HG02798 (cell line): ENCODE data around the gene KBTBD2.
A peak's percentile ranks its signal among the peaks of the same experiment; 100 is the strongest.
"Not testable (repeated sequence)": the region's sequence is repeated elsewhere in the genome, so short reads cannot be mapped to it uniquely, and the experiment has no call there.

Experiments used
- ATAC-seq: cut with Tn5 transposase; IDR thresholded peaks from one replicate; pipeline ENCODE4 v1.9.1; 2021; ENCODE audit warnings: mild to moderate bottlenecking; ENCODE audit not compliant: unreplicated experiment, poor library complexity

KBTBD2 gene

DNA sequence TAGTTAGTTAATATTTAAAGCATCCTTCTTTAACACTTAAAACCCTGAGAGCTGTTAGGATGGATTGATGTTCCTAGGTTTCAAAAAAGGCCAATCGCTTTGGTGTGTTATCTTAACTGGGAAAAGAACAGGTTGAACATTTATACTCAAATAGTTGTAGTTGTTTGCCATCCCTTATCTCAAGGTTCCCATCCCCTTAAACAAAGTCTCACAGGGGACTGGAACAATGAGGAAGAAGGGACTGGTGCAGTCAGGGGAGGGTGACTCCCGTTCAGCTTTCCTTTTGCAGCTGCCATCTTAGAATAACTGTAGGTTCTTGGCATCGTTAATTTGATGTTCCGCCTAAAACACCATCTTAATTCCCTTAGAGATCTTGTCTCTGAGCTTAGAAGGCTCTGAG lies 2.6 kb upstream of the KBTBD2 start:
- ATAC-seq = no peak

DNA sequence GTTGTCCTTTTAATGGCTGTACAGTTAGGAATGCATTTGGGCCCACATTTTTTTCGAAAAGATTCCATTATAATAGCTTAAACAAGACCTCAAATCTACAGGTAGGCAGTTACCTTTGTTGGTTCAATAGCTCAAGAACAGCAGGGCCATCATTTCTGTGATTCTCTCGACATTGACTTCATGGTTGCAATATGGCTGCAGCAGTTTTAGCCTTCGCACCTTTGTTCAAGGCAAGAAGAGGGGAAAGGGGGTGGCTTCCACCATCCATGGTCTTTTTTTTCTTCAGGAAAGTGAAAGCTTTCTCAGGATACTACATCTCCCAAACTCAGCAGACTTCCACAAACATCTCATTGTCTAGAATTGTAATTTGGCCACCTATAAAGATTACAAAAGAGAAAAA lies 2.2 kb upstream of the KBTBD2 start:
- no peak for ATAC-seq

DNA sequence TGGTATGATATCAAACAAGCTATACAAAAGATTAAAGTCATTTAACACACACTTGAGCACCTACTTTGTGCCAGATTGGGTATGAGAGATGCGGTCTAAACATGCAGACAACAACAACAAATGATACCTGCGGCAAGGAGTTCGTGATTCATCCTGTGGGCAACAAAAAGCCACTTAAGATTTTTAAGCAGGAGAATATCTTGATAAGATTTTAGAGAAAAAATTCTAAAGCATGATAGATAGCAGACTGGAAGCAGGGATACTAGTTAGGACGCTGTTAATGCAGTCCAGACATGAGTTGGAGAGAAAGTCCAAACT lies 1.6 kb upstream of the KBTBD2 start:
- no peak for ATAC-seq

- peak; percentile 2 for ATAC-seq
Observed at GRCh38 chr7:32892521-32893206, 1.1 kb upstream of the KBTBD2 start.

DNA sequence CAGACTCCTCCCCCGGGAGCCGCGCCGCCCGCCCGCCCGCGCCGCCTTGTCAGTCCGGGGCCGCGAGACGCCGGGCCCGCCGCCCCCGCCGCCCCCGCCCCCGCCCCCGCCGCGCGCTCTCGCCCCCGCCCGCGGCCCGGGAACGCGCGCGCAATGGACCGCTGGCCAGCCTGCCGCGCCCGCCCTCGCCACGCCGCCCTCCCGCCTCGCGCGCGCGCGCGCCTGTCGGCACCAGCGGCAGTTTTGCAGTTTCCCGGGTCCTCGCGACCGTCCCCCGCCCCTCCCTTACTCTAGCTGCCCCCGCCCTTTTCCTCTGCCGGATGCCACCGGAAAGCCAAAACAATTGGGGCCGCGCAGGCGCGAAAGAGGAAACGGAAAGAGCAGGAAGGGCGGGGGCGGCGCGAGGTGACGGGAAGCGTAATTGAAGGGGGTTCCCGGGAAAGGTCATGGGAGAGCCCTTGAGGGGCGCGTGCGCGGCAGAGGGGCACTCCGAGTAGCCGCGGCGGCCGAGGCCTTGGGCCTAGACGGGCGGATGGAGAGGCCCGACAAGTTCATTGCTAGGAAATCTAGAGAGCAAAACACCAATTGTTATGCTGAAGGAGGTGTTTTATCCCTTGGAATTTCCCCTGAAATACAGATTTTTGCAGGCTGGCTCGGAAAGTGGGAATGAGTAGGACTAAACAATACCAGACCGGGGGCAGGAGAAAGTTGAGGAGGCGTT lies 400 bp upstream of the KBTBD2 start:
- peak; percentile 61 for ATAC-seq

DNA sequence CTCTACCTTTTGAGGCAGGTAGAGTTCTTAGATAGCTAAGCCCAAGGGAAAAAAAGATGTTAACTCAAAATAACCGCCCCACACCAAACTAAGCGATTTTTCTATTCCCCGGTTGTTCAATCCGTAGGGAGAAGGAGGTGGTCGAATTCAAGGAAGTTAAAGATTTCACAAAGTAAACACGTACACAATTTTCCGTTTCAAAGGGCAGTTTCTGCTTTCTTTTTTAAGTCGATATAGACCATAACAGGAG lies 842 bp downstream of the KBTBD2 start:
- ATAC-seq = no peak

- peak; percentile 25 for ATAC-seq
Observed at GRCh38 chr7:32890010-32890792, 1.4 kb downstream of the KBTBD2 start.

DNA sequence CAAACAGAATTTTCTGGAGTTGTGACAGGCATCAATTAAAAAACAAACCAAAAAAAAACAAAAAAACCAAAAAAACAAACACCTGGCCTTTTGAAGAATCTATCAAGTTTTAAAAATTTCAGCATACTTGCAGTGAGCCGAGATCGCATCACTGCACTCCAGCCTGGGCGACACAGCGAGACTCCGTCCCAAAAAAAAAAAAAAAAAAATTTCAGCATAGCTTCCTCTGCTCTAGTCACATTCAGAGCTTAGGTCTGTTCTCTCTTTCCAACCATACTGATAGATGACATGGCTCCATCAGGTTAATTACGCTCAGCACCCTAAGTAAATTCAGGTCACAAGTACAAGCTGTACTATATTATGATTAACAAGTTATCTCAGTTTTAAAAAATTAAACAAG lies 3.1 kb downstream of the KBTBD2 start:
- ATAC-seq = no peak

- ATAC-seq = no peak
Observed at GRCh38 chr7:32887395-32887794, 4.2 kb downstream of the KBTBD2 start.

GRCh38 chr7:32881074-32881982 lies 10.2 kb downstream of the KBTBD2 start:
- ATAC-seq = no peak

DNA sequence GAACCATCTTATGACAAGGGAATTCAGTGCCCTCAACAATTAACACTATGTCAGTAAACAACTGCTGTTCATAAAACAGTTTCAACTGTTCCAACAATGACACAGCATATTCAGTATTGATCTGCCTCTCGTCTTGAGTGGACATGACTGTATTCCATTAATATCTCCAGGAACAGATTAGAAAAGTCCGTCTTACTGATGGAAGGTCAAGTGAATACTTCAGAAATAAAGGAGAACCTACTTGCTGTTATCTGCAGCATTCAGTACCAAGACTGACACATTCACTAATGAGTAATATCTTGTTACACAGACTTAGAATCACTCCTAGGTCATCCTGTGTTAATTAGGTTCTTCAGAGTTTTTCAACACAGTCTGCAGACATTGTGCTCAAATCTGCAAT lies 12.1 kb downstream of the KBTBD2 start:
- no peak for ATAC-seq

DNA sequence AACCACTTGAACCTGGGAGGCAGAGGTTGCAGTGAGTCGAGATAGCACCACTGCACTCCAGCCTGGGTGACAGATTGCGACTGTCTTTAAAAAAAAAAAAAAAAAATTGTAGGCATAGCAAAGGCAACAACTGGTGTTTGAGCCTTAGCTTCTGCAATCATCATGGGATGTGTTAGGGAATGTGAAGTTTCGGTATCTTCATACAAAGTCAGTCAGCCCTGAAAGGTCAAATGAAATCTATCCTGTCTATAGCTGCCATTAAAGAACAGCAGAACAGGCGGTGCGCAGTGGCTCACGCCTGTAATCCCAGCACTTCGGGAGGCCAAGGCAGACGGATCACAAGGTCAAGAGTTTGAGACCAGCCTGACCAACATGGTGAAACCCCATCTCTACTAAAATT lies 13.5 kb downstream of the KBTBD2 start:
- ATAC-seq = not testable (repeated sequence)

DNA sequence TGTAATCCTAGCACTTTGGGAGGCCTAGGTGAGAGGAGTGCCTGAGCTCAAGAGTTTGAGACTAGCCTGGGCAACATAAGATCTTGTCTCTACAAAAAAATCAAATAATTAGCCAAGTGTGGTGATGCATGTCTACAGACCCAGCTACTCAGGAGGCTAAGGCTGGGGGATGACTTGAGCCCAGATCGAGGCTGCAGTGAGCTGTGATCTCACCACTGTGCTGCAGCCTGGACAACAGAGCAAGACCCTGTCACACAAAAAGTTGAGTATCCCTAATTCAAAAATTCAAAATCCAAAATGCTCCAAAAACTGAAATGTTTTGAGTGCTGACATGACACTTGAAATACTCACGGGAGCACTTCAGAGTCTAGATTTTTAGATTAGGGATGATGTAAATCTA lies 19.1 kb downstream of the KBTBD2 start:
- ATAC-seq = no peak

DNA sequence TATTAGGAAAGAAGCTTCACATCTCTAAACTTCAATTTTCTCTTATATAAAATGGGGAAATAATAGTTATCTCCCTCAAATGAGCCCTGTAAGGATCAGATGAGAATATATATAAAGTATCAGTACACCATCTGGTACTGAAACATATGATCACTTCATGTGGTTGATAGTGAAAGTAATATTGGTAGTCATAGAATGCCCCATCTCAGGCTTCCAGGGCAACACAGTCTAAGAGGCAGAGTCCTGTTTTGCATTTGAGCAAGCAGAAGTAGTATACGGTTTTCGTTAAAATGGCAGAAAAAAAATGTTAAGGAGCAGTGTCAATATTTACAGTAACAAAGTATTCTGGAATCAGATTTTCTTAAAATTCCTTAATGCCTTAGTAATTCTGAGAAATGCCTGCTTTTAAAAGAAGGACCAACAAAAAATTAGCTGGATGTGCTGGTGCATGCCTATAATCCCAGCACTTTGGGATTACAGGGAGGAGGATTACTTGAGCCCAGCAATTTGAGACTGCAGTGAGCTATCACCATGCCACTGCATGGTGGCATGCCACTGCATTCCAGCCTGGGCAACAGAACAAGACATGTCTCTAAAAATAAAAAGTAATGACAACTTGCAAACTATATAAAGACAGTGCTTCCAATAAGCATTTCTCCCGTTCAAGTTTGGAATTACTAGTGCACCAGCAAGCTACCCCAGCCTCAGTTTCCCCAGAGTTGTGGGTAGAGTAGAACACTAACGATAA lies 19.8 kb downstream of the KBTBD2 start:
- peak; percentile 90 for ATAC-seq

DNA sequence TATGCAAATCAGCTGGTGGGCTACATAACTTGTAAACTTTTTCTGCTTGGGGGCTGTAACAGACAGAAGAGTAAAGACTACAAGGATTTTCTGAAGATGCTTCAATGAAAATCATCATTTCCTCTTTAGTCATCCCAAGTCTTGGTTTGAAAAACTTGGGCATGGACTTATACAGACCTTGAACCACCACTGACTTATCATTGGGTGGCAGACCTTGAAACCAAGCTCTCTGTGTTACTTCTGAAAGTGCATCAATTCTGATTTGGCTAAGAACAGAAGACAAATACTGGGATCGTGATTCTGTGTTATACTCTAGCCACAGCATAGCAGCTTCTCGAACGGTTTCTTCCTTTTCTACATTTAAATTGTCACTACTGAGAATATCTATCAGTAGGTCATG lies 21.3 kb downstream of the KBTBD2 start:
- ATAC-seq = no peak

GRCh38 chr7:32869716-32870115 lies 21.8 kb downstream of the KBTBD2 start:
- ATAC-seq = no peak

GRCh38 chr7:32868116-32868515 lies 23.4 kb downstream of the KBTBD2 start:
- no peak for ATAC-seq

DNA sequence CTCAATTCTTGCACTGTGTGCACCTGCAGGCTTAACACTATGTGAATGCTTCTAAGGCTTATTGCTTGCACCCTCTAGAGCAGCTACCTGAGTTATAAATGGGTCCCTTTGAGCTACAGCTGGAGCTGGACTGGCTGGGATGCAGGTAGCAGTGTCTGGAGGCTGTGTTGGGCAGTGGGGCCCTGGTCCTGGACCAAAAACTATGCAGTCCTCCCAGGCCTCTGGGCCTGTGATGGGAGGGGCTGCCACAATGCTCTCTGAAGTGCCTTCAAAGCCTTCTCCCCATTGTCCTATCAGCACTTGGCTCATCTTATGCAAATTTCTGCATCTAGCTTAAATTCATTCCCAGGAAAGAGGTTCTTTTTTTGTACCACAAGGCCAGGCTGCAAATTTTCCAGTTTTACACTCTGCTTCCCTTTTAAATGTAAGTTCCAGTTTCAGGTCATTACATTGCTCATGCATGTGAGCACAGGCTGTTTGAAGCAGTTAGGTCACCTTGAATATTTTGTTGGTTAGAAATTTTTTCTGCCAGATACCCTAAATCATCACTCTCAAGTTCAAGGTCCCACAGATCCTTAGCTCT lies 26.0 kb downstream of the KBTBD2 start:
- ATAC-seq = no peak

- not testable (repeated sequence) for ATAC-seq
Observed at GRCh38 chr7:32863872-32864271, 27.7 kb downstream of the KBTBD2 start.

GRCh38 chr7:32860090-32860489 lies 31.5 kb downstream of the KBTBD2 start:
- ATAC-seq = no peak
